Subcutaneous adipose tissue (tissue), 4 donors: ENCODE results near the gene BEST4. TPM values are rescaled to one million over a fixed set of nuclear protein-coding genes. Genes with fewer than 3 reads are reported as not detected.

Source experiments
- total RNA-seq, 4 donors: library from RNA; depleted of rRNA; stranded (reverse); fragments of >200 nt; gene quantifications; one replicate each; pipeline ENCODE4 v1.1.0, GENCODE V29; 2016
- TF ChIP-seq, protein P1 (sequence below): fragments of 450-650 bp; IDR thresholded peaks from one replicate; pipeline ENCODE4 v1.5.1; 2016; ENCODE audit warnings: low read depth, mild to moderate bottlenecking, control low read depth, antibody characterized with exemption, moderate library complexity

Gene BEST4
- total RNA-seq = under 1 TPM in 2 of 4 donors, not detected in 2; 0.34 to 0.75 TPM

DNA sequence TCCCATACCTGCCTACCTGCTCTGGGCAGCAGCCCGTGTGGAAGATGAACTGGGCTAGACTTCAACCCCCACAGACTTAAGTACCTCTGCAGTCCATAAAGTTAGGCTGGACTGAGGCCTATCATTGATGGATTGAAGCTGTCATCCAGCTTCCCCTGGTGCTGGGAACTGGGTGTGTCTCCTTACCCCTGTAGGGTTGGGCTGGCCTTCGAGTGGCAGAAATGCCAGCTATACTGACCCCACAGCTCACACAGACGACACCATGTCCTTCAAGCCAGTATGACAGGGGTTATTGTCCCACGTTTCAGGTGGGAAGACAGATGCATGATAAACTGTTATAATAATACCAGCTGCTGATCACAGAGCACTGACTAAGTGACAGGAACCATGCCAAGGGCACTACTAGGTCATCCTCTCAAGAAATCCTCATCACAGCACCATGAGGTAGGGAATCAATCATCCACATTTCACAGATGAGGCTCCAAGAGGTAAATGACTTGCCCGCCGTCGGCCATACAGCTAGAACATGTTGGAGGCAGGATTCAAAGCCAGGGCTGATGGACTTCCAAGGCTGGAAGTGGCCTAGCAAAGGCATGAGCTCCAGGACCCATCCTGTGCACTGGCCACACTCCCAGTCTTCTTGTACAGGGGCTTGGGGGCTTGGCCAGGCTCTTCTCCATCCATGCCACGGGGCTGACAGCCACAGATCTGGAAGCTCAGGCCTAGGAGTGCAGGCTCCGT is at the start of gene BEST4:
Gene BEST4, minus strand, starts transcription at position 51 of the 741 bp plus-strand sequence. CDS start 465 bp downstream, outside the sequence.
- TF ChIP-seq, protein P1, sequence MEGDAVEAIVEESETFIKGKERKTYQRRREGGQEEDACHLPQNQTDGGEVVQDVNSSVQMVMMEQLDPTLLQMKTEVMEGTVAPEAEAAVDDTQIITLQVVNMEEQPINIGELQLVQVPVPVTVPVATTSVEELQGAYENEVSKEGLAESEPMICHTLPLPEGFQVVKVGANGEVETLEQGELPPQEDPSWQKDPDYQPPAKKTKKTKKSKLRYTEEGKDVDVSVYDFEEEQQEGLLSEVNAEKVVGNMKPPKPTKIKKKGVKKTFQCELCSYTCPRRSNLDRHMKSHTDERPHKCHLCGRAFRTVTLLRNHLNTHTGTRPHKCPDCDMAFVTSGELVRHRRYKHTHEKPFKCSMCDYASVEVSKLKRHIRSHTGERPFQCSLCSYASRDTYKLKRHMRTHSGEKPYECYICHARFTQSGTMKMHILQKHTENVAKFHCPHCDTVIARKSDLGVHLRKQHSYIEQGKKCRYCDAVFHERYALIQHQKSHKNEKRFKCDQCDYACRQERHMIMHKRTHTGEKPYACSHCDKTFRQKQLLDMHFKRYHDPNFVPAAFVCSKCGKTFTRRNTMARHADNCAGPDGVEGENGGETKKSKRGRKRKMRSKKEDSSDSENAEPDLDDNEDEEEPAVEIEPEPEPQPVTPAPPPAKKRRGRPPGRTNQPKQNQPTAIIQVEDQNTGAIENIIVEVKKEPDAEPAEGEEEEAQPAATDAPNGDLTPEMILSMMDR = no peak

DNA sequence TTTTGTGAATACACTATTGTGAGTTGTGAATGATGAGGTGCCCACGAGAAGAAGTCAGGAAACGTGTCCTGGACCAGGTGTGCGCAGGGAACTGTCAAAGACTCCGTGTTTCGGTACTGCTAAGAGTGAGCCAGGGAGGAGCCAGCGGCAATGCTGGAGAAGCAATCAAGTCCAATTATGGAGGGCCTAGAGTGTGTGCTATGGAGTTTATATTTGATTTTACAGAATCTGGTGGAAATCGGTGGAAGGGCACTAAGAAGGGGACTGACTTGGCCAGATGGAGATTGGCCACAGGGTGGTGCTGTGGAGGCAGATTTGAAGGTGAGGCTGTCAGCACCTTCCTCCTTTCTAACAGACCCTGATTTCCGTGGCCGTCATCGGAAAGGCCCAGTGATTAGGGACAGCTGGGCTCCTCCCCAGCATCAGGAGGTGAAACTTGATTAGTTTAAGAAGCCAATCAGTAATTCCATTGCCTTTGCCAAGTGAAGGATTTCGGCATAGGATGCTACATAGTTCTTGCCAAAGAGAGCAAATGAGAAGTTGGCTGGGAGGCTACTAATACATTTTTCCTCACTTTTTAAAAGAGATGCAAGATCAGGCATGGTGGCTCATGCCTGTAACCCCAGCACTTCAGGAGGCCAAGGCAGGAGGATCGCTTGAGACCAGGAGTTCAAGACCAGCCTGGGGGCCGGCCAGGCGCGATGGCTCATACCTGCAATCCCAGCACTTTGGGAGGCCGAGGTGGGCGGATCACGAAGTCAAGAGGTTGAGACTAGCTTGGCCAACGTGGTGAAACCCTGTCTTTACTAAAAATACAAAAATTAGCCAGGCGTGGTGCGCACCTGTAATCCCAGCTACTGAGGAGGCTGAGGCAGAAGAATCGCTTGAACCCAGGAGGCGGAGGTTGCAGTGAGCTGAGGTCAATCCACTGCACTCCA is 48.0 kb upstream of the BEST4 start:
- TF ChIP-seq, protein P1 = no peak

DNA sequence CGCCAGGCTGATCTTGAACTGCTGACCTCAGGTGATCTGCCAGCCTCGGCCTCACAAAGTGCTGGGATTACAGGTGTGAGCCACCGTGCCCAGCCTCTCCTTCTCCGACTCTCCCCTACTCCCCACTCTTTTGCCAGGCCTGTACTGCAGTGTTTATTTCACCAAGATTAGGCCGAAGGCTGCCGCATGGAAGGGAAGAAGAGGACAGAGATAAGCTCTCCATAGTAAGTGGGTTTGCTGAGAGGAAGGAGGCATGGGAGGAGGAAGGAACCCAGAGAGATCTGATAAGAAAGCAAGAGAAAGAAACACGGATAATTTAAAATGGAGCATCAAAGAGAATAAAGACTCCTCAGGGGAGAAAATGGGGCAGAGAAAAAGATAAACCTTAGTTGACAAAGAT is 46.4 kb upstream of the BEST4 start:
- TF ChIP-seq, protein P1 = no peak

DNA sequence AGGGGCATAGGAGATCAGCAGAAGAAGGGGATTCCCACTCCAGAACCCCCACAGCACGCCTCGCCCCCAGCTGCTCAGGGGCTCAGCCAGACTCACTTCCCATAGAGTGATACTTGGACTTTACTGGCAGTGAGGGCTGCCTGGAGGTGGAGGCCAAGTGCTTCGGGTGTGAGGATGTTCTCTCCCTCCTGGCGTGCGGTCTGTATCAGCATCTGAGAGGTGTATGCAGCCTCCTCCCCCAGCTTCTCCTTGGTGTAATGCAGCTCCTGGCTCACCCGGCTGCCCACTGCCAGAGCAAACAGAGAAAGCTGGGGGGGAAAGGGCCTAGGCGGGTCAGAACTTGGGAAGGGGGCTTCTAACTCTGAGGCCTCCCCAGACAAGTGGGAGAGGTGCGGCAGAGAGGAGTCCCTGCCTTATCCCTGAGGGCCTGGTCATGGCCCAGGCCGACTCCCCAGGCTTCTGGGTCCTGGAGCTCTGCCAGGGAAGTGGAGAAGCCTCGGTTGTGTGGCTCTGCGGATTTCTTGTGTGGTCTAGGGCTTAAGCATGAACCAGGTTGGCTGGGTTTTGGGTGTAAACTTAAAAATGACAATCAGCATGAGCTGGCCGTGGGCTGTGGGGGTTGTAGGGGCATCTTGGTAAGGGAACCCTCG is 44.2 kb upstream of the BEST4 start:
- TF ChIP-seq, protein P1 = no peak

DNA sequence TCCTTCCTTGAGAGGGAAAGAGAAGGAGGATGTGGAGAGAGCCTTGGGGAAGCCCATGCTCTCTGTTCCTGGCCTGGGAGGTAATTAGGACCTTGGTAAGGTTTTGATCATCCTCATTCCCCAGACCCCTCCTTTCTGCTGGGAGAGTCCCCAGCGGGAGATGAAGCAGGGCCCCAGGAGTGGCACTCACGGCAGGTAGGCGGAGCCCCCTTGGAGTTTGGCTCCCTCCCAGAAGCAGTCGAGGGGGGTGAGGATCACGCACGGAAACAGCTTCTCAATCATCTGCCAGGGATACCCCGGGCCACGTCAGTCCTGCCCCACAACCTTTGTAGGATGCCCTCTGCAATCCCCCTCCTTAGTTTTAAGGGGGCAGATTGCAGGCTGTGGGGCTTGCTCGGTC is 43.5 kb upstream of the BEST4 start:
- TF ChIP-seq, protein P1 = no peak

DNA sequence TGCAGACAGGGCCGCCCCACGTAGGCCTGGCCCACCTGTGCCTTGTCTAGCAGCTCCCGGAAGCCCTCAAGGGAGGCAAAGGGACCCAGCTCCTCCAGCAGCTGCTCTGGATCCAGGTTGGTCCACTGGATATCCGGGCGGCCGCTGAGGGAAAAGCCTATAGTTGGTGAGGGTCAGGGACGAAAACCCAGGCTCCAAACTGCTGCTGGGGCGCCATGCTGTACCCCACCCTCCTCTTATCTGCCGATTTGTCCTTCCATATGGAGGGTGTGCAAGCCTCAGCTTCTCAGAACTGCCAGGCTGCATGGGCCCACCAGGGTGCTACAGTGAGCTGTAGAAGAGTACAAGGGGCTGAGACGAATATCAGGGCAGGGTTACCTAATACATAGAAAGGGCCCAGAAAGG is 42.9 kb upstream of the BEST4 start:
- TF ChIP-seq, protein P1 = no peak
